ENCODE measurements around the gene ASPG.

DNA sequence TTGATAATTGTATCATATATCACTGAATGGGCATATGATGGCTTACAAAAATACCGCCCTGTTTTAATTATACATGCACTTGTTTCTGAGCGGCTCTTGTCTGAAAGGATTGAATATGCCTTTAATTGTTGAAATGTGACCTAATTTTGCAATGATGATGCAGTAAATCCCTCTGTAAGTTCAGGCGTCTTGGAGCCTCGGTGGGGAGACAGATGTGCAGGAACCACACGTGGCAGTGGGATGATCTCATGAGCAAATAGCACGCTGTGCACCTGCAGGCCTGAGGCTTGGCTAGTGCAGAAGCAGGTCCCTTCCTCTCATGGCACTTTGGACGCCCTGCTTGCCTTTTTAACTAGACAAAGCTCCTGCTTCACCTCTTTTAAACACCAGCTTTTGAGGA is 49.3 kb upstream of the ASPG start:
- TF ChIP-seq, protein P1, sequence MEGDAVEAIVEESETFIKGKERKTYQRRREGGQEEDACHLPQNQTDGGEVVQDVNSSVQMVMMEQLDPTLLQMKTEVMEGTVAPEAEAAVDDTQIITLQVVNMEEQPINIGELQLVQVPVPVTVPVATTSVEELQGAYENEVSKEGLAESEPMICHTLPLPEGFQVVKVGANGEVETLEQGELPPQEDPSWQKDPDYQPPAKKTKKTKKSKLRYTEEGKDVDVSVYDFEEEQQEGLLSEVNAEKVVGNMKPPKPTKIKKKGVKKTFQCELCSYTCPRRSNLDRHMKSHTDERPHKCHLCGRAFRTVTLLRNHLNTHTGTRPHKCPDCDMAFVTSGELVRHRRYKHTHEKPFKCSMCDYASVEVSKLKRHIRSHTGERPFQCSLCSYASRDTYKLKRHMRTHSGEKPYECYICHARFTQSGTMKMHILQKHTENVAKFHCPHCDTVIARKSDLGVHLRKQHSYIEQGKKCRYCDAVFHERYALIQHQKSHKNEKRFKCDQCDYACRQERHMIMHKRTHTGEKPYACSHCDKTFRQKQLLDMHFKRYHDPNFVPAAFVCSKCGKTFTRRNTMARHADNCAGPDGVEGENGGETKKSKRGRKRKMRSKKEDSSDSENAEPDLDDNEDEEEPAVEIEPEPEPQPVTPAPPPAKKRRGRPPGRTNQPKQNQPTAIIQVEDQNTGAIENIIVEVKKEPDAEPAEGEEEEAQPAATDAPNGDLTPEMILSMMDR (IDR thresholded peaks at IDR 0.05; ENCODE audit: insufficient read depth, low read length): no peak
- TF ChIP-seq GABPA (IDR thresholded peaks at IDR 0.05; ENCODE audit: low read depth) (no peak), POLR2AphosphoS5 (IDR thresholded peaks at IDR 0.05; ENCODE audit: low read depth) (no peak)
- TF ChIP-seq, protein P2, sequence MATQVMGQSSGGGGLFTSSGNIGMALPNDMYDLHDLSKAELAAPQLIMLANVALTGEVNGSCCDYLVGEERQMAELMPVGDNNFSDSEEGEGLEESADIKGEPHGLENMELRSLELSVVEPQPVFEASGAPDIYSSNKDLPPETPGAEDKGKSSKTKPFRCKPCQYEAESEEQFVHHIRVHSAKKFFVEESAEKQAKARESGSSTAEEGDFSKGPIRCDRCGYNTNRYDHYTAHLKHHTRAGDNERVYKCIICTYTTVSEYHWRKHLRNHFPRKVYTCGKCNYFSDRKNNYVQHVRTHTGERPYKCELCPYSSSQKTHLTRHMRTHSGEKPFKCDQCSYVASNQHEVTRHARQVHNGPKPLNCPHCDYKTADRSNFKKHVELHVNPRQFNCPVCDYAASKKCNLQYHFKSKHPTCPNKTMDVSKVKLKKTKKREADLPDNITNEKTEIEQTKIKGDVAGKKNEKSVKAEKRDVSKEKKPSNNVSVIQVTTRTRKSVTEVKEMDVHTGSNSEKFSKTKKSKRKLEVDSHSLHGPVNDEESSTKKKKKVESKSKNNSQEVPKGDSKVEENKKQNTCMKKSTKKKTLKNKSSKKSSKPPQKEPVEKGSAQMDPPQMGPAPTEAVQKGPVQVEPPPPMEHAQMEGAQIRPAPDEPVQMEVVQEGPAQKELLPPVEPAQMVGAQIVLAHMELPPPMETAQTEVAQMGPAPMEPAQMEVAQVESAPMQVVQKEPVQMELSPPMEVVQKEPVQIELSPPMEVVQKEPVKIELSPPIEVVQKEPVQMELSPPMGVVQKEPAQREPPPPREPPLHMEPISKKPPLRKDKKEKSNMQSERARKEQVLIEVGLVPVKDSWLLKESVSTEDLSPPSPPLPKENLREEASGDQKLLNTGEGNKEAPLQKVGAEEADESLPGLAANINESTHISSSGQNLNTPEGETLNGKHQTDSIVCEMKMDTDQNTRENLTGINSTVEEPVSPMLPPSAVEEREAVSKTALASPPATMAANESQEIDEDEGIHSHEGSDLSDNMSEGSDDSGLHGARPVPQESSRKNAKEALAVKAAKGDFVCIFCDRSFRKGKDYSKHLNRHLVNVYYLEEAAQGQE (IDR thresholded peaks at IDR 0.05; ENCODE audit: insufficient replicate concordance, low read depth): no peak
